Endothelial cell of umbilical vein (primary cell): Measurements from ENCODE around the gene NHS. TPM values are rescaled to one million over a fixed set of nuclear protein-coding genes. Genes with fewer than 3 reads are reported as not detected.

Experiments used
- BruUV-seq: library from RNA; stranded (reverse); fragments of 400-500 nt; replicated peaks from 2 replicates; lab custom pipeline; 2021; lab: Mats Ljungman, UMichigan
- CTCF ChIA-PET: fragments of 300-600, 350-600 bp; sonication (Branson Sonifier 250); formaldehyde crosslinking; loops from one replicate; lab custom pipeline; 2021; ENCODE audit warnings: antibody characterized with exemption, inconsistent platforms; lab: Charles Lee
- POLR2A ChIA-PET: fragments of 300-600, 350-600 bp; sonication (Branson Sonifier 250); formaldehyde crosslinking; loops from one replicate; lab custom pipeline; 2021; ENCODE audit warnings: antibody characterized with exemption, inconsistent platforms; lab: Charles Lee
- DNase-seq: peaks from one replicate; pipeline ENCODE4 v3.0.0-alpha.2; 2011; ENCODE audit warnings: low read depth, low spot score
- FAIRE-seq: peaks from 2 replicates; lab custom pipeline; 2011; peaks lifted over from hg19 to GRCh38; lab: Jason Lieb, UNC
- H2AFZ ChIP-seq: 2 replicates; pipeline ENCODE4 v1.6.0; 2012; ENCODE audit warnings: low read depth, low read length, control low read depth, inconsistent platforms
- H3K27ac ChIP-seq: 2 replicates; pipeline ENCODE4 v1.5.1; 2011; ENCODE audit warnings: low read depth, mild to moderate bottlenecking, control low read depth, low read length, moderate library complexity; ENCODE audit not compliant: insufficient read depth
- H3K27me3 ChIP-seq, 2 experiments: 2 replicates each; pipeline versions ENCODE4 v1.6.0 to v1.6.1; 2011; ENCODE audit warnings: low read length in 2 of 2, mixed read lengths in 1 of 2; ENCODE audit not compliant: control insufficient read depth in 2 of 2, insufficient read depth in 2 of 2
- H3K36me3 ChIP-seq, 2 experiments: 2 replicates in 1 of 2; 3 replicates in 1 of 2; pipeline ENCODE4 v1.5.1; 2011; ENCODE audit warnings: low read length in 2 of 2, mild to moderate bottlenecking in 1 of 2, moderate library complexity in 1 of 2; ENCODE audit not compliant: control insufficient read depth in 2 of 2, insufficient read depth in 2 of 2; ENCODE audit errors: extremely low read depth in 1 of 2
- H3K4me1 ChIP-seq: 3 replicates; pipeline ENCODE4 v1.5.1; 2011; ENCODE audit warnings: mild to moderate bottlenecking, low read length; ENCODE audit not compliant: control insufficient read depth, insufficient read depth; ENCODE audit errors: extremely low read depth
- H3K4me2 ChIP-seq: 2 replicates; pipeline ENCODE4 v1.6.1; 2011; ENCODE audit warnings: low read length, control low read depth, mixed read lengths; ENCODE audit not compliant: insufficient read depth
- H3K4me3 ChIP-seq, 3 experiments: fragments of 200-600 bp in 1 of 3; sonication (generic), shearing (Covaris generic) in 1 of 3; replicated peaks in 1 of 3; 2 replicates each; pipeline ENCODE4 v1.5.1; 2011 to 2016; ENCODE audit warnings: control low read depth in 3 of 3, low read length in 3 of 3, mild to moderate bottlenecking in 2 of 3, inconsistent platforms in 1 of 3, low read depth in 1 of 3, moderate library complexity in 1 of 3; ENCODE audit not compliant: insufficient read depth in 1 of 3
- H3K79me2 ChIP-seq: 2 replicates; pipeline ENCODE4 v1.6.0; 2012; ENCODE audit warnings: low read length, inconsistent platforms; ENCODE audit not compliant: control insufficient read depth, insufficient read depth
- H3K9ac ChIP-seq: replicated peaks from 2 replicates; pipeline ENCODE3; 2011; ENCODE audit warnings: low read length, control low read depth; ENCODE audit not compliant: insufficient read depth; ENCODE audit errors: extremely low read depth
- H3K9me1 ChIP-seq: replicated peaks from 3 replicates; pipeline ENCODE4 v1.6.0; 2011; ENCODE audit warnings: mild to moderate bottlenecking, low read length; ENCODE audit not compliant: control insufficient read depth, insufficient read depth; ENCODE audit errors: extremely low read depth
- H3K9me3 ChIP-seq: replicated peaks from 2 replicates; pipeline ENCODE4 v1.5.1; 2012; ENCODE audit warnings: low read length, inconsistent platforms; ENCODE audit not compliant: control insufficient read depth, insufficient read depth
- H4K20me1 ChIP-seq: replicated peaks from 2 replicates; pipeline ENCODE3; 2011; ENCODE audit warnings: mild to moderate bottlenecking, low read length; ENCODE audit not compliant: control insufficient read depth, insufficient read depth; ENCODE audit errors: extremely low read depth
- EZH2 ChIP-seq: IDR thresholded peaks from 2 replicates; pipeline ENCODE4 v1.6.1; 2012; ENCODE audit warnings: borderline replicate concordance, low read depth, mild to moderate bottlenecking, moderate library complexity, low read length, inconsistent platforms; ENCODE audit not compliant: severe bottlenecking
- FOS ChIP-seq: IDR thresholded peaks from 2 replicates; pipeline ENCODE4 v1.6.1; 2011; ENCODE audit warnings: mild to moderate bottlenecking, low read length, moderate library complexity, borderline replicate concordance; ENCODE audit not compliant: insufficient read depth
- GATA2 ChIP-seq: IDR thresholded peaks from 2 replicates; pipeline ENCODE4 v1.7.0; 2011; ENCODE audit warnings: low read depth, mild to moderate bottlenecking, moderate library complexity, mixed read lengths, low read length; ENCODE audit not compliant: insufficient read length, insufficient read depth
- JUN ChIP-seq: IDR thresholded peaks from 2 replicates; pipeline ENCODE4 v1.6.1; 2011; ENCODE audit warnings: borderline replicate concordance, low read depth; ENCODE audit not compliant: insufficient read length, insufficient read depth
- MYC ChIP-seq: IDR thresholded peaks from one replicate; pipeline ENCODE4 v1.6.1; 2011; ENCODE audit warnings: mild to moderate bottlenecking, low read depth, low read length
- POLR2A ChIP-seq: IDR thresholded peaks from 2 replicates; pipeline ENCODE4 v1.6.1; 2012; ENCODE audit warnings: low read depth, mild to moderate bottlenecking, control low read depth, low read length
- POLR2AphosphoS5 ChIP-seq: IDR thresholded peaks from 2 replicates; pipeline ENCODE4 v1.6.1; 2012; ENCODE audit warnings: low read depth, mild to moderate bottlenecking, control low read depth, low read length, moderate library complexity; ENCODE audit not compliant: insufficient read depth
- dilution Hi-C: fragments of 300-500 bp; cut with MboI; formaldehyde crosslinking; loops from one replicate; pipeline ENCODE4 v1.15.0; 2019; ENCODE audit warnings: low sequenced_read_pairs; ENCODE audit not compliant: extremely low pct_ligation_motif_present
- intact Hi-C: fragments of 100-400 bp; cut with micrococcal nuclease; formaldehyde crosslinking; loops from one replicate; pipeline ENCODE4 v1.10.0; 2022
- polyA plus RNA-seq, 4 experiments: library from polyadenylated mRNA; depleted of rRNA in 3 of 4; stranded (reverse) in 3 of 4; unstranded in 1 of 4; fragments of >200 nt; gene quantifications; 2 replicates each; pipeline versions ENCODE4 v1.2.1 to v1.2.3, GENCODE V29; 2011 to 2012; ENCODE audit warnings: missing spikeins in 1 of 4
- total RNA-seq: library from RNA; stranded (reverse); gene quantifications from 2 replicates; pipeline ENCODE4 v1.2.3, GENCODE V29; 2021
- TF ChIP-seq, protein P1 (sequence below): IDR thresholded peaks from 2 replicates; pipeline ENCODE4 v1.6.1; 2011; ENCODE audit not compliant: insufficient read depth, insufficient read length
- TF ChIP-seq, protein P2 (sequence below), 2 donors: IDR thresholded peaks; 1 replicate in 1 of 2; 2 replicates in 1 of 2; pipeline ENCODE4 v1.5.1; 2011; ENCODE audit warnings: low read length in 2 of 2, mild to moderate bottlenecking in 2 of 2, moderate library complexity in 2 of 2, control low read depth in 1 of 2, inconsistent platforms in 1 of 2, low read depth in 1 of 2; ENCODE audit not compliant: insufficient read depth in 1 of 2; ENCODE audit errors: extremely low read depth in 1 of 2

NHS gene
- total and polyA plus RNA-seq, 2 donors (not counting 3 experiments of a cell fraction or from before 2014, with no cell fraction given): 0.07 to 0.46 TPM

DNA sequence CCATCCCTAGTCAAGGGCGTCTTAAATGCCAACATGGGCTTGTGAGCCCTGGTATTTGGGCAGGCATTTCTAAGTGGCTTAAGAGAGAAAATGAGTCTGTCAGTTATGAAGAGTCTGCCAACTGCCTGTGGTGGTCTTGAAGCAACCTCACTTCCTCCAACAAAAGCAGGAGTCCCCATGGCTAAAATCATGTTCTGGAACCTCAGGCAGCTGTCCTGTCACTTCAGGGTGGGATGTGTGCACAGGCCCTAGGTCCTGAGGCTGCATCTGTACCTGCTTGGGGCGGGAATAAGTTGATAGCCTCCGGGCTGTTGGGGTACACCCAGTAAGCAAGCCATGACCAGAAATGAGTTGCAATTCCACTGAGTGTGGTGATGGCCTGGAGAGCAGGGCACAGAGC is 247.3 kb downstream of the NHS start:
- CTCF ChIA-PET: no interaction called here
- no peak overlapping the region for H3K4me2 ChIP-seq
- H3K27ac ChIP-seq: no peak overlapping the region
- no peak overlapping the region for H2AFZ ChIP-seq
- no TSS peak for BruUV-seq
- H3K9me1 ChIP-seq: no peaks in the 10 kb centered on the region
- H3K79me2 ChIP-seq: no peaks in the 10 kb centered on the region
- dilution Hi-C loops: no loop called here
- H3K36me3 ChIP-seq: no peaks in the 10 kb centered on the region
- H3K4me1 ChIP-seq: peaks cover 9% of the 10 kb centered on the region
- intact Hi-C loops: no loop called here
- no peaks in the 10 kb centered on the region for H3K27me3 ChIP-seq
- POLR2A ChIA-PET: no interaction called here
- TF ChIP-seq EZH2 (no peak), FOS (no peak), POLR2A (no peak), GATA2 (no peak), POLR2AphosphoS5 (no peak), JUN (no peak), MYC (no peak)
- TF ChIP-seq, protein P1, sequence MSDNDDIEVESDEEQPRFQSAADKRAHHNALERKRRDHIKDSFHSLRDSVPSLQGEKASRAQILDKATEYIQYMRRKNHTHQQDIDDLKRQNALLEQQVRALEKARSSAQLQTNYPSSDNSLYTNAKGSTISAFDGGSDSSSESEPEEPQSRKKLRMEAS: no peak
- TF ChIP-seq, protein P2, sequence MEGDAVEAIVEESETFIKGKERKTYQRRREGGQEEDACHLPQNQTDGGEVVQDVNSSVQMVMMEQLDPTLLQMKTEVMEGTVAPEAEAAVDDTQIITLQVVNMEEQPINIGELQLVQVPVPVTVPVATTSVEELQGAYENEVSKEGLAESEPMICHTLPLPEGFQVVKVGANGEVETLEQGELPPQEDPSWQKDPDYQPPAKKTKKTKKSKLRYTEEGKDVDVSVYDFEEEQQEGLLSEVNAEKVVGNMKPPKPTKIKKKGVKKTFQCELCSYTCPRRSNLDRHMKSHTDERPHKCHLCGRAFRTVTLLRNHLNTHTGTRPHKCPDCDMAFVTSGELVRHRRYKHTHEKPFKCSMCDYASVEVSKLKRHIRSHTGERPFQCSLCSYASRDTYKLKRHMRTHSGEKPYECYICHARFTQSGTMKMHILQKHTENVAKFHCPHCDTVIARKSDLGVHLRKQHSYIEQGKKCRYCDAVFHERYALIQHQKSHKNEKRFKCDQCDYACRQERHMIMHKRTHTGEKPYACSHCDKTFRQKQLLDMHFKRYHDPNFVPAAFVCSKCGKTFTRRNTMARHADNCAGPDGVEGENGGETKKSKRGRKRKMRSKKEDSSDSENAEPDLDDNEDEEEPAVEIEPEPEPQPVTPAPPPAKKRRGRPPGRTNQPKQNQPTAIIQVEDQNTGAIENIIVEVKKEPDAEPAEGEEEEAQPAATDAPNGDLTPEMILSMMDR (IDR thresholded peaks at IDR 0.05; ENCODE audit: extremely low read depth in 1 of 2, insufficient read depth in 1 of 2, low read depth in 1 of 2, low read length in 2 of 2): no peak
- DNase-seq: no peak
- H4K20me1 ChIP-seq: no peaks in the 10 kb centered on the region
- FAIRE-seq: no peak
- no peaks in the 10 kb centered on the region for H3K9me3 ChIP-seq
- no peak overlapping the region for H3K4me3 ChIP-seq
- H3K9ac ChIP-seq: no peak overlapping the region
